ENCODE data around the gene WAPL. TPM values are rescaled to one million over a fixed set of nuclear protein-coding genes. Genes with fewer than 3 reads are reported as not detected.

WAPL gene
- polyA plus RNA-seq, 2 of the 4 experiments (the other 2 are of a cell fraction), result 15.4 to 25.6 TPM

DNA sequence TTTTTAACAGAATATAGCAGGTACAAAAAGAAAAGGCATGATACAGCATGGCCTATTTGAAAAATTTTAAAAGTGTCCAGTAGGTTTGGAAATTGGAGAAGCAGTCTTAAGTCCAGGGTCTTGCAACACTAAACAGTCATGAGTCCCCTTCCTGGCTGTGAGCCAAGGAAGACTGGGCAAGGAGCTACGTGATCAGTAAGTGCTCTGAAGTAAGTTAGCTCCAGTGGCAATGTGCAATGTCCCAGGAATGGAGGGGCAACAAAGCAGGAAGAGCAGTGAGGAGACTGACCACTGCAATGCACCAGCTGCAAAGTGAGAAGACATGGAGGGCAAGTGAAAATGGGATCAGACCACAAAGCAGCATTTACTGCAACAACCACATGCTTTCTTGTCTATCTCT is 82.0 kb downstream of the WAPL start:
- peak; percentile 56 to 68 for ATAC-seq
- Histone ChIP-seq H3K4me3 (no peak overlapping the region), H3K27ac (peak overlapping the region; percentile 87 to 88), H3K4me1 (peaks cover 87% of the 10 kb centered on the region), H3K9me3 (no peaks in the 10 kb centered on the region), H3K4me2 (peak overlapping the region; percentile 69)
- 0% methylated on average over 1 of the region's 1 CpG for WGBS (ENCODE audit: missing lambda C conversion rate)
- peak; percentile 23 to 88 for DNase-seq (ENCODE audit: low read depth in 1 of 2, low spot score in 1 of 2)
- ChIA-PET POLR2A (interaction anchor here (4.0 kb wide), 1 partner anchor 39 kb away, joined by 49 read pairs; no protein-coding TSS in a partner anchor), CTCF (interaction anchor here (0.6 to 2.4 kb wide), 2 partner anchors 39 to 112 kb away, joined by 3 to 13 read pairs; no protein-coding TSS in a partner anchor)
- no peak for FAIRE-seq
- TF ChIP-seq, protein P1, sequence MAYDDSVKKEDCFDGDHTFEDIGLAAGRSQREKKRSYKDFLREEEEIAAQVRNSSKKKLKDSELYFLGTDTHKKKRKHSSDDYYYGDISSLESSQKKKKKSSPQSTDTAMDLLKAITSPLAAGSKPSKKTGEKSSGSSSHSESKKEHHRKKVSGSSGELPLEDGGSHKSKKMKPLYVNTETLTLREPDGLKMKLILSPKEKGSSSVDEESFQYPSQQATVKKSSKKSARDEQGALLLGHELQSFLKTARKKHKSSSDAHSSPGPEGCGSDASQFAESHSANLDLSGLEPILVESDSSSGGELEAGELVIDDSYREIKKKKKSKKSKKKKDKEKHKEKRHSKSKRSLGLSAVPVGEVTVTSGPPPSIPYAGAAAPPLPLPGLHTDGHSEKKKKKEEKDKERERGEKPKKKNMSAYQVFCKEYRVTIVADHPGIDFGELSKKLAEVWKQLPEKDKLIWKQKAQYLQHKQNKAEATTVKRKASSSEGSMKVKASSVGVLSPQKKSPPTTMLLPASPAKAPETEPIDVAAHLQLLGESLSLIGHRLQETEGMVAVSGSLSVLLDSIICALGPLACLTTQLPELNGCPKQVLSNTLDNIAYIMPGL (CRISPR knock-in tag; IDR thresholded peaks at IDR 0.05; ENCODE audit: borderline replicate concordance), result no peak
- TF ChIP-seq FOSL2 (IDR thresholded peaks at IDR 0.05), result no peak
- peak; percentile 33; the same call in 1 of the 2 replicates for TF ChIP-seq FOSL2 (CRISPR knock-in tag; IDR thresholded peaks at IDR 0.05)
- peak; percentile 53 to 70; a peak in 3 of 4 replicates for TF ChIP-seq CEBPB (IDR thresholded peaks at IDR 0.05)
- peak in 1 of 2 experiments; percentile 58; a peak in 1 of 5 replicates for TF ChIP-seq JUN (IDR thresholded peaks at IDR 0.05)
- 0 out of 2 replicates have a peak, but pooled peaks have one; percentile 43 for TF ChIP-seq HOXB5 (CRISPR knock-in tag; IDR thresholded peaks at IDR 0.05)

DNA sequence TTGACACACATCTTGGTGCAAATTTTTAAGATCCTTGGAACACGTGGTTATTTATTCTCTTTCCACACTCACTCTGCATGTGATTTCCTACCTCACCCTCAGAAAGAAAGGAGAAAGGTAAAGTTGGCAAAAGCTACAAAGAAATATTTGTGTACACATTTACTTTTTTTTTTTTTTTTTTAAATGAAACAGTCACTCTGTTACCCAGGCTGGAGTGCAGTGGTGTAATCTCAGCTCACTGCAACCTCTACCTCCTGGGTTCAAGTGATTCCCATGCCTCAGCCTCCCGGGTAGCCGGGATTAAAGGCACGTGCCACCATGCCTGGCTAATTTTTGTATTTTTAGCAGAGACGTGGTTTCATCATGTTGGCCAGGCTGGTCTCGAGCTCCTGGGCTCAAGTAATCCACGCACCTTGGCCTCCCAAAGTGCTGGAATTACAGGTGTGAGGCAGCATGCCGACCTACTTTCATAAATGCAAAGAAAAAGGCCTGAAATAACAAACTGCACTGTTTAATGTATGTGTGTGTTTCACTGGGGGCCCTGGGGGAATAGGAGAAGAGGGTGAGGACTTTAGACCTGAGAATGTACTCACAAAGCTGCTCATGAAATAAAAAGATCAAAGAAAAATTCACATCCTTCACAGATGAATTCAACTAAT is 83.4 kb downstream of the WAPL start:
- Histone ChIP-seq H3K4me1 (peaks cover 73% of the 10 kb centered on the region), H3K4me2 (peak overlapping the region; percentile 69), H3K4me3 (no peak overlapping the region), H3K27ac (peak overlapping the region; percentile 87 to 88), H3K9me3 (no peaks in the 10 kb centered on the region)
- FAIRE-seq, result no peak
- ChIA-PET POLR2A (interaction anchor here (0.6 to 4.0 kb wide), 3 partner anchors 37 to 147 kb away, joined by 3 to 49 read pairs (median 3); no protein-coding TSS in a partner anchor), CTCF (interaction anchor here (0.7 to 2.4 kb wide), 5 partner anchors 12 to 1825 kb away, joined by 3 to 13 read pairs (median 3); no protein-coding TSS in a partner anchor)
- DNase-seq (ENCODE audit: low read depth in 1 of 2, low spot score in 1 of 2), result no peak
- 54% methylated on average over 8 of the region's 8 CpGs for WGBS (ENCODE audit: missing lambda C conversion rate)
- no peak for ATAC-seq
- TF ChIP-seq ZSCAN20 (CRISPR knock-in tag; IDR thresholded peaks at IDR 0.05), result no peak
- no peak for TF ChIP-seq RAD21 (conservative IDR thresholded peaks at IDR 0.05 in 1 of 2, IDR thresholded peaks at IDR 0.05 in 1 of 2)
- TF ChIP-seq, protein P2, sequence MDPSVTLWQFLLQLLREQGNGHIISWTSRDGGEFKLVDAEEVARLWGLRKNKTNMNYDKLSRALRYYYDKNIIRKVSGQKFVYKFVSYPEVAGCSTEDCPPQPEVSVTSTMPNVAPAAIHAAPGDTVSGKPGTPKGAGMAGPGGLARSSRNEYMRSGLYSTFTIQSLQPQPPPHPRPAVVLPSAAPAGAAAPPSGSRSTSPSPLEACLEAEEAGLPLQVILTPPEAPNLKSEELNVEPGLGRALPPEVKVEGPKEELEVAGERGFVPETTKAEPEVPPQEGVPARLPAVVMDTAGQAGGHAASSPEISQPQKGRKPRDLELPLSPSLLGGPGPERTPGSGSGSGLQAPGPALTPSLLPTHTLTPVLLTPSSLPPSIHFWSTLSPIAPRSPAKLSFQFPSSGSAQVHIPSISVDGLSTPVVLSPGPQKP (IDR thresholded peaks at IDR 0.05; ENCODE audit: low read depth, low read length), result no peak
- TF ChIP-seq ESRRA (IDR thresholded peaks at IDR 0.05; ENCODE audit: borderline replicate concordance, low read length), result no peak
- no peak for TF ChIP-seq TP53 (CRISPR knock-in tag; IDR thresholded peaks at IDR 0.05)
- no peak for TF ChIP-seq CBX2 (IDR thresholded peaks at IDR 0.05; ENCODE audit: borderline replicate concordance, low read depth)
- no peak for TF ChIP-seq HOXA7 (CRISPR knock-in tag; IDR thresholded peaks at IDR 0.05)
- no peak for TF ChIP-seq PHF8 (IDR thresholded peaks at IDR 0.05; ENCODE audit: borderline replicate concordance, low read depth)
- TF ChIP-seq, protein P3, sequence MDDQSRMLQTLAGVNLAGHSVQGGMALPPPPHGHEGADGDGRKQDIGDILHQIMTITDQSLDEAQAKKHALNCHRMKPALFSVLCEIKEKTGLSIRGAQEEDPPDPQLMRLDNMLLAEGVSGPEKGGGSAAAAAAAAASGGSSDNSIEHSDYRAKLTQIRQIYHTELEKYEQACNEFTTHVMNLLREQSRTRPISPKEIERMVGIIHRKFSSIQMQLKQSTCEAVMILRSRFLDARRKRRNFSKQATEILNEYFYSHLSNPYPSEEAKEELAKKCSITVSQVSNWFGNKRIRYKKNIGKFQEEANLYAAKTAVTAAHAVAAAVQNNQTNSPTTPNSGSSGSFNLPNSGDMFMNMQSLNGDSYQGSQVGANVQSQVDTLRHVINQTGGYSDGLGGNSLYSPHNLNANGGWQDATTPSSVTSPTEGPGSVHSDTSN (IDR thresholded peaks at IDR 0.05), result no peak
- TF ChIP-seq, protein P4, sequence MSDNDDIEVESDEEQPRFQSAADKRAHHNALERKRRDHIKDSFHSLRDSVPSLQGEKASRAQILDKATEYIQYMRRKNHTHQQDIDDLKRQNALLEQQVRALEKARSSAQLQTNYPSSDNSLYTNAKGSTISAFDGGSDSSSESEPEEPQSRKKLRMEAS (IDR thresholded peaks at IDR 0.05), result no peak
- no peak for TF ChIP-seq RCOR1 (IDR thresholded peaks at IDR 0.05; ENCODE audit: low read depth, low read length)
- no peak for TF ChIP-seq FOXS1 (CRISPR knock-in tag; IDR thresholded peaks at IDR 0.05)
- no peak for TF ChIP-seq FOSL2 (IDR thresholded peaks at IDR 0.05)
- no peak for TF ChIP-seq FOSL2 (CRISPR knock-in tag; IDR thresholded peaks at IDR 0.05)

Data from A549 (cell line).